Iris pigment epithelial cell (primary cell): ENCODE measurements around the gene TSPAN18.

Experiments
- DNase-seq: peaks from one replicate; pipeline ENCODE4 v3.0.0-alpha.2; 2011; ENCODE audit warnings: low read depth

The TSPAN18 gene

DNA sequence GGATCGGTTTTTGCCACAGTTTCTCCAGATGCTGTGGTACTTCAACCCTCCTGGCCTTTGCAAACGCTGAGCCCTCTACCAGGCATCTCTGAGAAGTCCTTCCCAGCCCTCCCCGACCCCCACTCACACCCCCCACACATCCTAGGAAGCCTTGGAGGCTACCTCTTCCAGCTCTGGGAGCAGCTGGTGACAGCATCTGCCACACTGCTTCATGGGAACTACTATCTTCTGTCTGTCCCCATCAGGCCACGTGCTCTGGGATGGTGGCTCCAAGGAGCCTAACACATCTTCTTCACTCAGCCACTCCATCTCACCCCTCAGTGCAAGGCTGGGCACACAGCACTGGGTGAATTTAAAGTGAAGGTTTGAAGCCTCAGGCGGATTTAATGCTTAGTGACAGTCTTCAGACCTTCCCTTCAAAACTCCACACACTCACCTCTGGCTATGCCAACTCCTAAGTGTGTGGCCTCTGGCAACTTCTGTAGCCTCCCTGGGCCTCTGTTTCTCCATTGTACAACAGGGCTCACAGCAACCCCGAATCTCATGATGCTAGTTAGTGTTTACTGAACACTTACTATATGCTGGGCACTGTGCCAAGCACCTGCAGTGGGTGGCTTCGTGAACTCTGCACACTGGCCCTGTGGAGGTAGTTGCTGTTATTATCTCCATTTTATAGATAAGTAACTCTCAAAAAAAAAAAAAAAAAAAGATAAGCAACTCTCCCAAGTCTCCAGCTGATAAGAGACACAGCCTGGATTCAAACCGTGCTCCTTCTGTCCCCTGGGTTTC is 231.2 kb downstream of the TSPAN18 start:
- no peak for DNase-seq

DNA sequence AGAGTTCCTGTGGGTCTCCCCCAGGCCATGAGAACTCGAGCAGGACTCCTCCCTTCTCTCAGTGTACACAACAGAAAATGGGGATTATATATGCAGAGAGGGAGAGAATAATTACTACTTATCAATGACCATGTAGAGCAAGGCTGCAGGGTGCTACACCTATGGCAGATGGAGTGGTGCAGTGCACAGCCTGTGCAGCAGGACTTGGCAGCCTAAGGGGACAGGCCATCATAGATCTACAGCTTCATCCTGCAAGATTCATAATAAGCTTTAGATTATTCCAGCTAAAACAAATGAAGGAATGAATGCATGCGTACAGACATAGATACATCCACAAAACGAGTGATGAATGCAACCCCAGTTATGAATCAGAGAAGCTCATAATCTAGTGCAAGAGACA is 232.3 kb downstream of the TSPAN18 start:
- DNase-seq: no peak

DNA sequence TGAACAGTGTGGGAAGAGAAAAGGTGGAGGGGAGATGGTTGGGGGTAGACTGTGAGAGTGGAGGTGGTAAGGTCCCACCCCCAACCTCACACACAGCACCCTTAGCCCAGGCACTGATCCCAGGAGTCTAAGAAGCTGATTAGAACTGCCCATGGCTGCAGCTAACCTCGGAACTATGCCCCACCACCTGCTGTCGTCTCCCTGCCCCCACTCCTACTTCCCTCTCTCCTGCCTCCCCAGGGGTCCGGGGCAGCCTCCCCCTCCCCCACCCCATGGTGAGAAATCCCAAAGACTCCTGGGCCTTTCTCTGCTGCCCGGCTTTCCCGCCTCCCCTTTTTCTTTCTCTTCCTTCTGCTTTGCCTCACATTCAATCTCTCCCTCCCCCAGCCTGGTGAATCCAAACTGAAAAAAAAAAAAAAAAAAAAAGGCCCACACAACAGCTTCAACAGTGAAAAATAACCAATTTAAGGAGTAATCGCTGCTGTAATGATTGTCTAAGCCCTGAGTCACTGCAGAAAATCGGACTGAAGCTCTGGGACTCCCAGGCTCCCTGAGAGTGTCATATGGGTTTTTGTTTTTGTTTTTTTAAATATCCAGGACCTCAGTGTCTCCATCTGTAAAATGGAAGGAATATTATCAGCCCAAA is 233.6 kb downstream of the TSPAN18 start:
- DNase-seq: no peak

DNA sequence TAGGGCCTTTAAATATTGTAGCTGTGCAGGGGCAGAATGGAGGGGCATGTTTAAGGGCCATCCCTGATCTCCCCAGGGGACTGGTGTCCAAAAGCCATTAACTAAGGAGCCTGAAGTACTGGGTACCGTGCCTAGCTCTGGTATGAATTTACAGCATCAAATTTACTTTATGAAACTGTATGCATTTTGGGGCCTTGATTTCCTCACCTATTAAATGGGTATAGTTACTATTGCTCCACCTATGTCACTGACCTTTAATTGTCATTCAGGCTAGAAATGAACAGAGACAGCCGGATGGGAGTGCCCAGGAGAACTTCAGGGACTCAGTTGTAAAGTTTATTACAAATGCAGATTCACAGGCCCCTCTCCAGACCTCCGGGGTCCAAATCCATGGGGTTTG is 235.7 kb downstream of the TSPAN18 start:
- no peak for DNase-seq

DNA sequence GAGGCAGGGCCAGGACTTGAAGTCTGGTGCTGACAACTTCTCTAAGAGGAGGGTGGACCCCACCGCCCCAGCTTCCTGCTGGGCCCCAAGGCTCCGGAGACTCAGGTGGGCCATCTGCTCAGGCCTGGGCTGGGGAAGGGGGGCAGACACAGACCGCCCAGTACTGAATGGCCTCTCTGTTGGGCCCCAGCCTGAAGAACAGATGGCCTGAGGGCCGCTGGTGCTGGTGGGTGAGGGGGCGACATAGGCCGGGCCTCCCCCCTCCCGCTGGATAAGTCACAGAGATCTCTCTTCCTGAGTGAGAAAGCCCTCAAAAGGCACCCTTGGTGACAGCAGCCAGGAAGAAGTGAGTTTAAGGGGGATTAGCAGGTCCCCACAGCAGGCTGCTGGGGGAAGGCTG is 236.4 kb downstream of the TSPAN18 start:
- DNase-seq: no peak

DNA sequence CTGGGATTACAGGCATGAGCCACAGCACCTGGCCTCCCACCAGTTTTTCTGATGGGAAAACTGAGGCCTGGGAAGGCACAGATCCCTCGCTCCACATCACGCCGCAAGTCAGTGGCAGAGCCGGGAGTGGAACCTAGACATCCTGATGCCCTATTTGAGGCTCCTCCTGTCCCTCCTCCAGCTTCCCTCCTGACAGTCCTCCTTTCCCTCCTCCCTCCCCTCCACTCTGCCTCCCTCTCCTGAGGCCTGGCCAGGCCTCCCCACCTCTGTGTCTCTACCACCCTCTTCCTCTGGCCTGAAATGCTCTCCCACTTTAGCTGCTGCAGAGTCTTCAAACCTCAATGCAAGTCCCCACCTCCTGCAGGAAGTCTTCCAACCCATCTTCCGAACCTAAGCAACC is 237.2 kb downstream of the TSPAN18 start:
- no peak for DNase-seq

DNA sequence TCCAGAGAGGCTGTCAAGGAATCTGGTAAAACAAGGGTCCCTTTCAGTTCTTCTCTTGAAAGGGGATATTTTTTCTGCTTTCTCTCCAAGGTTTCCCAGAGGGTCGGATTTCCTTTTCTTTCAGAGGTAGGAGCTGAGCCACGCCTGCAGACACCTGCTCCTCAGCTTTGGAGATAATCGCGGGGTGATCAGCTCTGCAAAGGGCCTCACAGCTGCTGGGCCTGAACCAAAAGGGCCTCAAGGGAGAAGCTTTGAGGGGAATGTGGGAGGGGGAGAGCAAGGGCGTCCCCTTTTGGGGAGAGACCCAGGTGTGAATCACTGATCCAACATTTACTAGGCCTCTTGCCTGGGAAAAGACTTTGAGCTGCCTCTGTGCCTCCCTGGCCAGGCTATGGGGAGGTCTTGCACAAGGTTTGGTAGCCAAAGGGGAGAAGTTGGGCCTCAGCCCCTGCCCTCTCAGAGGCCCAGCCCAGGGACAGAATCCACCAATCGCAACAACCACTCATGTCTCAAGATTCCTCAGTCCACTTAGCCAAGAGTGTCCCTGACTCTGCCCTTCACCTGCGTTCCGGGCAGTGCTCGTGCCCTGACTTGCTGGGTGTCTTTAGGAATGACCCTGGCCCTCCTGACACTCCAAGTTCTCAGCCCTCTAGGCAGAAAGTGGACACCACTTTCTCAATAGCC is 237.9 kb downstream of the TSPAN18 start:
- DNase-seq: no peak

DNA sequence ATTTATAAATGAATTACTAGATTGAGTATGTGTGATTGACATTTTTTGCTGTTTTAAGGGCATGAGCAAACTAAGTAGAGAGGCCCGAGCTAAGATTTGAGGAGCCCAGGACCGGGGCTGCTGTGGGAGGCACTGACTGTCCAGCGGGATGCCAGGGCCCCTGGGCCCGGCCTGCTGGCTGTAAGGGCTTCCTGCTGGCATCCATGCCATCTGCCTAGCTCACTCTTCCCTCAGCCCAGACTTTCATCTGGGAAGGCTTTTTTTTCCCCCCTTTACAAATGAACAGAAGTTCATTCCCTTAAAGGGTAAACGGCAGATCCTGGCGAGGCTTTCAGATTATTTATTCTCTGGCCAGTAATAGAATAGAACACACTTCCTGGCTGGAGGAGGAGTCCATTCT is 239.9 kb downstream of the TSPAN18 start:
- no peak for DNase-seq

DNA sequence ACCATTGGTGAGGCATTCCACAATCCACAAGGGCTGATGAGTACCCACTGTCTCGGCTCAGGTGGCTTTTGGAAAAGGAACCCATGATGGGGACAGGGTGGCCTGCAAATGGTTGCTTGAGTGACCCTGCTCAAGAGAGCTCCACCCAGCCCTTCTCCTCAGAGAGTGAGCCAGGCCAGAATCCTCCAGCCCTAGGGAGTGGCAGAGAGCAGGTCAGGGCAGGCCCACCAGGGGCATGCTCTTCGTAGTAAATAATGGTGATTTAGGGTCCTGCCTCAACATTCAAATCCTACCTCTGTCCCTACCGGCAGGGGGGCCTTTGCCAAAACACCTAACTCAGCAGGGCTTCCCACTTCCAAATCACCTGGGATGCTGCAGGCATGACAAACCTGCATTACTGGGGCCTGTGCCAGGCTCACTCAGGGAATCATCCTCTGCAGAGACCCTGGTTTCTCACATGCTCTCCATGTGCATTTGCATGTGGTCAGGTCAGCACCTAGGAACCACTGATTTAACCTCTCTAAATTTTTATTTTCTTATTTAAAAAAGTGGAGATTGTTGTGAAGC is 241.3 kb downstream of the TSPAN18 start:
- no peak for DNase-seq

DNA sequence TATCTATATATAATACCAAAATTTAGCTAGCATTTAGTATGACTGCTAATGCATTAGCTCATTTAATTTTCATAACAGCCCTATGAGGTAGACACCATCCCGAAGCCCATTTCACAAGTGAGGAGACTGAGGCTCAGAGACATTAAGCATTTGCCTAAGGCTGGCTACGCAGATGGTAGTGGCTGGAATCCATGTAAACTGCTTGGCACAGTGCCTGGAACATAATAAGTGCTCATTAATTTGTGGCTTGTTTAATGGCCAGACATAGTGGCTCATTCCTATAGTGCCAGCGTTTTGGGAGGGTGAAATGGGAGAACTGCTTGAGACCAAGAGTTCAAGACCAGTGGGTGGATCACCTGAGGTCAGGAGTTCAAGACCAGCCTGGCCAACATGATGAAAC is 241.7 kb downstream of the TSPAN18 start:
- no peak for DNase-seq

DNA sequence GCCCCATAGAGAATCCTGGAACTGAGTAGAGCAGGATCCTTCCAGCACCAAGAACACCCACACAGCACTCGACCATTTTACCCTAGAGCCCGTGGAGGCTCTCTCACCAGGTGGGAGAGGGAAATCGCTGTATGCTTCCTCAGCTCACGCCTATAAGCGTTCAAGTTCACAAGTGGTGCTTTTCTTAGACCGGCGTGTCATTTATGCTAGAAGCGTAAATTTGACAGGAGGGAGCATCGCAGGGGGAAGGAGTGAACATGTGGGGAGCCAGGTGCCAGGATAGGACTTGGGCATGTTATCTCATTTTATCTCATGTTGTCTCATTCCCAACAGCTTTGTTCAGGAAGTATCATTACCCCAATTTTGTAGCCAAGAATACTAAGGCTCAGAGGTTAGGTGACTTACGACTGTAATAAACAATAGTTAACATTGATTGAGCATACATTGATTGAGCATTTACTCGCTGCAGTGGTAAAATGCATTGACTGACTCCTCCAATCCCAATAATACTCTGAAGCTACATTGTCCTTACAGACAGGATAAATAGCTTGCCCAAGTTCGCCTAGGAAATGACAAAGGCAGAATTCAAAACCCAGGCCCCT is 243.0 kb downstream of the TSPAN18 start:
- no peak for DNase-seq

DNA sequence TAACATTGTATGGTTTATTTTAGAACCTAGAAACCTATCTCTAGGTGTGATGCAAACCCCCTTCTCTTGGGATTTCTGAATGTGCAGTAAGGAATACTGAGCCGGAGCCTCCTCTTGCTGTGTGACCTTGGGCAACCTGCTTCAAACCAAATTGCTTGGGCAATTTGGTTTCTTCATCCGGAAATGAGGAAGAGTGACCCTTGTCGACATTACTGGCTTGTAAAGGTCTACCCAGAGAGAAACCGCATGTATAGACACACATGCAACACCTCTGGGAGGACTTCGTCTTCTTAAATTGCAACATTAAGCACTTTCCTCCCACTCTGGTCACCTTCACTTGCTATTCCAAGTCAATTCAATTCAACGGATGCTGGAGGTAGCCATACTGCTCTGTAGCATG is 243.5 kb downstream of the TSPAN18 start:
- no peak for DNase-seq

DNA sequence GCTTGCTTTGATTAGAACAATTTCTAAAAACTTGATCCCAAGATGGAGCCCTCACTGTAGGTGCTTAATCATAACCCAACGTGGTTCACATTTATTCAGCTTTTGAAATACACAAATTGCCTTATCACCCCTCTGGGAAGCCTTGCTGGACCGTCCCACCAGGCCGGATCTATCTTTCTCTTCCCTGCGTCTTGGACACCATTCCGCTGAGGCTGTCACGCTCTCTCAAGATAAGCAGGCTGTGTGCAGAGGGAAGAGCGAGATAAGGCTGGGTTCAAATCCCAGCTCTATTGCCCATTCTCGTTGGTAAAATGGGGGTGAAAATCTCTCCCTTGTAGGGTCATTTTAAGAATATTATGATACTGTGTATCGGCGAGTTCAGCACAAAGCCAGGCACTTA is 244.4 kb downstream of the TSPAN18 start:
- no peak for DNase-seq

DNA sequence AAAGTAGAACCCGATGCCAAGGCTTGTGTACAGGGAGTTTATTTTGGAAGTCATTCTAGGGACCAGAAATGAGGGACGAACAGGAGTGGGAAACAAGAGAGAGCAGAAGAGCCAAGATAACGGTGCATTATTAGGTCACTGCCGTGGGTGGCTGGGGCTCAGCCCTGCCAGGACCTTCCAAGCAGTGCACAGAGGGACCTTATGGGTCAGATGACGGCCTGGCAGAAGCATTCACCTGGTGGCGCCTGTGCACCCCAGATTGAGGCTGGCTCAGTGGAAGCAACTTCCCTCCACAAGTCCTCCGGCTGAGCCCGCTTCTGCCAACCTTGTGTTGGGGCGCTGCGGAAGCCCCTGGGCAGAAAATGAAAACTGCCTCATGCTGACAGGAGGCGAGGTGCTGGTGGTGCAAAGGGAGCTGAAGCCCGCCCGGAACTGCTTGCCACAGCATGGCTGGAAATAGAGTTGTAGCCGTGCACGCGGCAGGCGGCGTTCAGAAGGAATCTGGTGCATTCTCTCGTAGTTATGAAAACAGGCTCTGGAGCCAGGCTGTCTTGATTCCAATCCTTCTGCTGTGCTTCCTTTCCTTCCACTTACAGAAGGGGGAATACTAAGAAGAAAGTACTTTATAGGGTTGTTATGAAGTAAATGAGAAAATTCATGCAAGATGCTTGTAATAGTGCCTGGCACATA is 246.1 kb downstream of the TSPAN18 start:
- no peak for DNase-seq

DNA sequence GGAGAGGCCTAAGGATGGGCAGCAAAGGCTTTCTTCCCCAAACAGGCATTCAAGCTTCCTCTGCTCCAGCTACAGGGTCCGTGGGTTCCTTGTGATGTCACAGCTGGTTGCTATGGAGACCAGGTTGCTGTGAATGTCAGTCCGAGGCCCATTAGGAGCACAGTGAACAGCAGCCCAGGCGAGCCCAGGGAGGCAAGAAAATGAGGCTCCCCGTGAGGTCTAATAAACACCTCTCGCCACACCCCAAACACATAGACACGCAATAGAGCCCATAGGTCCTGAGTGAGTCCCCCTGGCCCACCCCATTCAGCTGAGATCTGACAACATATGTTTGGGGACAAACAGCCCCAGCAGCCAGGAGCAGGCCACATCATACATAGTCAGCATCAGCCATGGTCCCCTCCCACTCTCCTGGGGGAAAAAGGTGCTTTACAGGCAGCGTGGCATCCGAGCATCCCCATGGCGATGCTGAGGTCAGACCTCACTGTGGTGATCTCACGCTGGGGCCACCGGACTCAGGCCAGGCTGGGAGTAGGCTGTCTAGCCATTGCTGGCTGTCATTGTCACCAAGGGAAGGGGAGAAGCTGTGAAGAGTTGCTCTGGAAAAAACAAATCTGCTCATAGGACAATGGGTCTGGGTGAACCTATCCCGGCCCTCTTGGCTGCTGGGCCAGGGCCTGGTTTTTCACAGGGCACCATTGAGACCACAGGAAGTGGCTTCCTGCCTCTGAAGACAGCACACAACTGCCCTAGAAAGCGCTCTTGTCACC is 247.1 kb downstream of the TSPAN18 start:
- no peak for DNase-seq

DNA sequence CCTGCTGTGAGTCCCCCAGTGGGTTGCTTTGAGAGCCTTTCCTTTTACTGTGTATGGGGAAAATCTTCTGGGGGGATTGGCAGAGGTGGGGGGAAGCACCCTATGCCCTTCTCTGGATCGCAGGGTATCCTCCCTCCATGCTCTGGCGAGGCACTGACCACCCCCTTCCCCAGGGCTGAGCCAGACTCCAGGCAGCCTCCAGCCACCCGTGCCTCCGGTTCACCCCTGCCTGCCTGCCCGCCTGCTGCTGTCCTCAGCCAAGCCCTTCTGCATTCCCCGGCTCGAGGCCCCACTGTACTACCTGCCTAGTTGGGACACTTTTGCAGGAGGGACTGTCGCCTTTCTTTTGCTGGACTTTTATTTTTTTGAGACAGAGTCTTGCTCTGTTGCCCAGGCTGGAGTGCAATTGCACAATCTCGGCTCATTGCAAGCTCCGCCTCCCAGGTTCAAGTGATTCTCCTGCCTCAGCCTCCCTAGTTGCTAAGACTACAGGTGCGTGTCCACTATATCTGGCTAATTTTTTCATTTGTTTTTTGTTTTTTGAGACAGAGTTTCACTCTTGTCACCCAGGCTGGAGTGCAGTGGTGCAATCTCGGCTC is 247.7 kb downstream of the TSPAN18 start:
- DNase-seq: no peak

DNA sequence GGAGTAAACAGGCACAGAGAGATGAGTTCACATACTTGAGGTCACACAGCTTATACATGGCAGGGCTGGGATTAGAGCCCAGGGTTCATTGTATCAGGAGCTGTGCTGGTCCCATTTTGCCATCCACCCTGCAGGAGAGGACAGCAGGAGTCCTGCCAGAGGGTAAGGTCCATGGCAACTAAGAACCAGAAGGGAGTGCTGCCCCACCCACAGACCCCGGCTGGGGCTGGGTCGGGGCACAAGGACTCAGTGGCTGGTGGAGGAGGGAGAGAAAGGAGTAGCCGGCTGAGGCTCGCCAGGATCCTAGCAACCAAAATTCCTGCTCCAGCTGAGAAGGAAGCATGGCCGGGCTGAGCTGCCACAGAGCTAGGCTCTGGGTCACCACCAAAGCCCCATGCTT is 249.8 kb downstream of the TSPAN18 start:
- DNase-seq: no peak

DNA sequence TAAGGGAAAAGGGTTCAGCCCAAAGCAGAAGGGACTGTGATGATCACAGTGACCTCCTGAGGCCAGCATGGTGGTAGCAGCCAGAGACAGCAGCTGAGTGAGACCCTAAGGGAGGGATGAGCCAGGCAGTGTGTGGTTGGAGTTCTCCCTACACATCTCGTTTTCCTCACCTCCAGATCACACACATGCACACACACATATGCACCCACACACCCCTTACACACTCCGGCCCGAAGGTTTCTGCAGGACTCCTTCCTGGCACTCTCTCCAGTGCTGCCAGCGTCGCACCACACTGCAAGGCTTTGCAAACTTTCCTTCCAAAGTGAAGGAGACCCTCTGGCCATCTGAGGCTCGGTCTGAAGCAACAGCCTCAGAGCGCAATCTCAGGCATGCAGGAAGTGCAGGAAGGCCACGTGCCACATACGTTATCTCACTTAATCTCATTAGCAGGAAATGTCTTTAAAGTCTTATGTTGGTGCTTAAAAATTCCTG is 250.8 kb downstream of the TSPAN18 start:
- peak; percentile 50 for DNase-seq

DNA sequence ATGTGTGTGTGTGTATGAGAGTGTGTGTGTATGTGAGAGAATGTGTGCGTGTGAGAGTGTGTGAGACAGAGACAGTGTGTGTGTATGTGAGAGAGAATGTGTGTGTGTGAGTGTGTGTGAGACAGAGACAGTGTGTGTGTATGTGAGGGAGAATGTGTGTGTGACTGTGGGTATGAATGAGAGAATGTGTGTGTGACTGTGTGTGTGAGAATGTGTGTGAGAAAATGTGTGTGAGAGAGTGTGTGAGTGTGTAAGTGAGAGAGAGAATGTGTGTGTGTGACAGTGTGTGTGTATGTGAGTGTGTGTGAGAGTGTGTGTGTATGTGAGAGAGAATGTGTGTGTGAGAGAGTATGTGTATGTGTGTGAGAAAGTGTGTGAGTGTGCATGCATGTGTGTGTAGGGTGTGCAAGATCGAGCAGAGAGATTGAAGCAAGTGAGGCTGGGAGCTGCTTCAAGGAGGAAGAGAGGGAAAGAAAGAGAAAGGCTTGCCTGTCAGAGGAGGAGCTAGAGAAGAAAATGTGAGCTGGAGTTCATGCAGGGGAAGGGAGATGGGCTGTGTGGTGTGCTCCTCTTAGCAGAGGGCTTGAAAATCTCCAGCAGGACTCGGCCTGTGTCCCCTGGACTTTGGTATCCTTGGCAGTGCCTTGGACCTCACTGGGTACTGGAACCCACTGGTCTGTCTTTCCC is 251.7 kb downstream of the TSPAN18 start:
- peak; percentile 11 for DNase-seq

DNA sequence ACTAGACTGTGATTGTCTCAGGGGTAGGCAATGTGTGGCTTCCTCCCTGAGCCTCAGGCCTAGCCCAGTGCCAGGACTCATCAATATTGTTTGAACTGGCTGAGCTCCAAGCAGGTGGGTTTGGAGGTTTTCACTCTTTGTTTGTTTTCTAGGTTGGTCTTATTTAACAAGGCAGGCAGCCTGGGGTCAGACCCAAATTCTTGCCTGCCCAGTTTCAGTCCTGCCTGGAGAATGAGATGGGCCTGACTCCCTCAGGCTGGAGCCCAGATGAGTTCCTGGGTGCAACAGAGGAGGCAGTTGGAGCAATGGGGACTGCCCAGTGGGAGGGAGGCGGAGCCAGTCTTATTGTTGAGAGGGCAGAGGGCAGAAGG is 252.2 kb downstream of the TSPAN18 start:
- DNase-seq: no peak
